ENCODE measurements around the gene ZNF135.

The ZNF135 gene
- total RNA-seq: 0.52 to 1.7 (median 0.52) reads per million in 3 donors

- peak within 1 kb of the TSS; percentile 18 for H3K27ac ChIP-seq (ENCODE audit: insufficient read depth, low read length, poor library complexity, severe bottlenecking)
Measured at GRCh38 chr19:58059003-58059670, at the start of gene ZNF135. ZNF135 (plus strand) TSS chr19:58059282; CDS start chr19:58060003, 721 bp downstream.

DNA sequence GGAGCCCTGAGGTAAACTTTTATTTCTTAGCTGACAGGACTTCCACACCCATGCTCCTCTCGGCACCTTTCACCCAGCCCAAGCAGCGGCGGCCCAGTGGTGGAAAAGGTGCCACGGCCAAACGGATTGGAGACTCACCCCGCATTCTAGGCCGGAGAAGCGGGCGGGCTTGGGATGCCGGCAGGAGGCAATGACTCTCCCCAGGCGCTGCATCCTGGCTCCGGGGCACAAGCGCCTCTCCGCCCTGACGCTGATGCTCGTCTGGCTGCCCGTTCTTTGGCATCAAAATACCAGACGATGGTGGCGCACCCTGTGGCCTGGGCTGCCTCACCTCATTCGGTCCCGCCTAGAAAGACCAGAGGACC, 49.8 kb upstream of the ZNF135 start:
- peaks cover 12% of the 10 kb centered on the region for H3K36me3 ChIP-seq (ENCODE audit: control insufficient read depth, insufficient read depth, low read length)
- no peaks in the 10 kb centered on the region for H3K4me1 ChIP-seq (ENCODE audit: control insufficient read depth, insufficient read depth, low read length, poor library complexity, severe bottlenecking)
- H3K27ac ChIP-seq (ENCODE audit: insufficient read depth, low read length, poor library complexity, severe bottlenecking): no peak overlapping the region
- DNase-seq: no peak
- peaks cover 53% of the 10 kb centered on the region for H3K9me3 ChIP-seq (ENCODE audit: control insufficient read depth, low read length)
- H3K4me3 ChIP-seq (ENCODE audit: insufficient read depth, low read depth, low read length, poor library complexity, severe bottlenecking): peak overlapping the region; percentile 35
- no peaks in the 10 kb centered on the region for H3K27me3 ChIP-seq (replicated peaks; ENCODE audit: control insufficient read depth, insufficient read depth, low read length, poor library complexity, severe bottlenecking)

More at GRCh38 chr19:58059003-58059670, at the start of gene ZNF135:
- H3K4me3 ChIP-seq (ENCODE audit: insufficient read depth, low read depth, low read length, poor library complexity, severe bottlenecking): peak within 1 kb of the TSS; percentile 44
- H3K27me3 ChIP-seq (replicated peaks; ENCODE audit: control insufficient read depth, insufficient read depth, low read length, poor library complexity, severe bottlenecking): no peaks in the 10 kb centered on the region
- peak in 1 of 3 donors; percentile 6 for DNase-seq
- peaks cover 12% of the 10 kb centered on the region for H3K9me3 ChIP-seq (ENCODE audit: control insufficient read depth, low read length)
- no peaks in the 10 kb centered on the region for H3K36me3 ChIP-seq (ENCODE audit: control insufficient read depth, insufficient read depth, low read length)
- H3K4me1 ChIP-seq (ENCODE audit: control insufficient read depth, insufficient read depth, low read length, poor library complexity, severe bottlenecking): no peaks in the 10 kb centered on the region

GRCh38 chr19:58009666-58010301, 49.3 kb upstream of the ZNF135 start:
- H3K27me3 ChIP-seq (replicated peaks; ENCODE audit: control insufficient read depth, insufficient read depth, low read length, poor library complexity, severe bottlenecking): no peaks in the 10 kb centered on the region
- peak in 2 of 3 donors; percentile 27 to 29 for DNase-seq
- peaks cover 11% of the 10 kb centered on the region for H3K36me3 ChIP-seq (ENCODE audit: control insufficient read depth, insufficient read depth, low read length)
- peak overlapping the region; percentile 11 for H3K27ac ChIP-seq (ENCODE audit: insufficient read depth, low read length, poor library complexity, severe bottlenecking)
- peaks cover 52% of the 10 kb centered on the region for H3K9me3 ChIP-seq (ENCODE audit: control insufficient read depth, low read length)
- no peaks in the 10 kb centered on the region for H3K4me1 ChIP-seq (ENCODE audit: control insufficient read depth, insufficient read depth, low read length, poor library complexity, severe bottlenecking)
- H3K4me3 ChIP-seq (ENCODE audit: insufficient read depth, low read depth, low read length, poor library complexity, severe bottlenecking): peak overlapping the region; percentile 35

GRCh38 chr19:58010507-58010906, 48.6 kb upstream of the ZNF135 start:
- no peak for DNase-seq
- no peaks in the 10 kb centered on the region for H3K27me3 ChIP-seq (replicated peaks; ENCODE audit: control insufficient read depth, insufficient read depth, low read length, poor library complexity, severe bottlenecking)
- peaks cover 7% of the 10 kb centered on the region for H3K36me3 ChIP-seq (ENCODE audit: control insufficient read depth, insufficient read depth, low read length)
- H3K27ac ChIP-seq (ENCODE audit: insufficient read depth, low read length, poor library complexity, severe bottlenecking): no peak overlapping the region
- H3K4me1 ChIP-seq (ENCODE audit: control insufficient read depth, insufficient read depth, low read length, poor library complexity, severe bottlenecking): no peaks in the 10 kb centered on the region
- H3K4me3 ChIP-seq (ENCODE audit: insufficient read depth, low read depth, low read length, poor library complexity, severe bottlenecking): no peak overlapping the region
- peaks cover 46% of the 10 kb centered on the region for H3K9me3 ChIP-seq (ENCODE audit: control insufficient read depth, low read length)

GRCh38 chr19:58014141-58014540, 44.9 kb upstream of the ZNF135 start:
- H3K4me1 ChIP-seq (ENCODE audit: control insufficient read depth, insufficient read depth, low read length, poor library complexity, severe bottlenecking): no peaks in the 10 kb centered on the region
- no peak overlapping the region for H3K4me3 ChIP-seq (ENCODE audit: insufficient read depth, low read depth, low read length, poor library complexity, severe bottlenecking)
- peaks cover 13% of the 10 kb centered on the region for H3K9me3 ChIP-seq (ENCODE audit: control insufficient read depth, low read length)
- H3K27me3 ChIP-seq (replicated peaks; ENCODE audit: control insufficient read depth, insufficient read depth, low read length, poor library complexity, severe bottlenecking): no peaks in the 10 kb centered on the region
- no peaks in the 10 kb centered on the region for H3K36me3 ChIP-seq (ENCODE audit: control insufficient read depth, insufficient read depth, low read length)
- no peak overlapping the region for H3K27ac ChIP-seq (ENCODE audit: insufficient read depth, low read length, poor library complexity, severe bottlenecking)
- DNase-seq: no peak

DNA sequence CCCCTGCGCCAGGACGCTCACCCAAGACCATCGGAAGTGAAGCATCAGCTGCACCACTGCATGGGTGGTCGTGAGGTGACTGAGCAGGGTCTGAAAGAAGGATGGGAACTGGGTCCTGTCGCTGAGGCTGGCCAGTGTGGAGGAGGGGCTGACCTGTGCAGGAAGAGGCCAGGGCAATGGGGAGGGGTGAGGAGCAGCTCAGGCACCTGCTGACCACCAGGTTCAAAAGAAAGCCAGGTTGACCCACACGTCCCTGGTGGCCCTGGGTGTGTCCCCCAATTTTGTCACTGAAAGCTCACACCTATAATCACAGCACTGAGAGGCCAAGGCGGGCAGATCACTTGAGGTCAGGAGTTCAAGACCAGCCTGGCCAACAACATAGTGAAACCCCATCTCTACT, 39.0 kb upstream of the ZNF135 start:
- Histone ChIP-seq H3K27ac (ENCODE audit: insufficient read depth, low read length, poor library complexity, severe bottlenecking) (no peak overlapping the region), H3K27me3 (replicated peaks; ENCODE audit: control insufficient read depth, insufficient read depth, low read length, poor library complexity, severe bottlenecking) (no peaks in the 10 kb centered on the region), H3K9me3 (ENCODE audit: control insufficient read depth, low read length) (no peaks in the 10 kb centered on the region), H3K4me3 (ENCODE audit: insufficient read depth, low read depth, low read length, poor library complexity, severe bottlenecking) (no peak overlapping the region), H3K36me3 (ENCODE audit: control insufficient read depth, insufficient read depth, low read length) (no peaks in the 10 kb centered on the region), H3K4me1 (ENCODE audit: control insufficient read depth, insufficient read depth, low read length, poor library complexity, severe bottlenecking) (no peaks in the 10 kb centered on the region)
- DNase-seq: no peak

DNA sequence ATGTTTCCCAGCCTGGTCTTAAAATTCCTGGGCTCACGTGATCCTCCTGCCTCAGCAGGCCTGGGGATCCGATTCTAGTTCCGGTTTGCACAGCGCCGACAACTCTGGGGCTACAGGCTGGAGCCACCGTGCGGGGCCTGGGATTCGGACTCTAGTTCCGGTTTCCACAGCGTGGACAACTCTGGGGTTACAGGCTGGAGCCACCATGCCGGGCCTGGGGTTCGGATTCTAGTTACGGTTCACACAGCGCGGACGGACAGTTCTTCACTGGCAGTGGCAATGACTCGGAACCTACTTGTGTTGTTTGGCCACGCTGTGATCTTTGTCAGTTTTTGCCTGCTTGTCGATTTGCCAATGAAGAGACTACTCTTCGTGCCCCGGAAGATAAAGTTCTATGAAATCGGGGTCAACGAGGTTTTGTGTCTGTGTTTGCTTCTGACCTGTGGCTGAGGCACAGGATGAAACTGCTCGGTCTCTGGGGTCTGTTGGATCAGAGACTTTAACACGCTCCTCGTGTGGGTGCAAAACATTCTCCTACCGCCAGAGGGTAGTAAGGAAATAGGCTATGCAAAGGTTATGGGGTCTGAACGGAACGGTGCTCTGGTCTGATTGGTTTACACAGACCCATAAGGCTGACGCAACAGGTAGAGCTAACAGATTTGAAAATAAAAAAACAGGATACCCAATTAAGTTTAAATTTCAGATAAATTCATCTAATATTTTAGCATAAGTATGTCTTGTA, 37.4 kb upstream of the ZNF135 start:
- Histone ChIP-seq H3K36me3 (ENCODE audit: control insufficient read depth, insufficient read depth, low read length) (no peaks in the 10 kb centered on the region), H3K27me3 (replicated peaks; ENCODE audit: control insufficient read depth, insufficient read depth, low read length, poor library complexity, severe bottlenecking) (no peaks in the 10 kb centered on the region), H3K9me3 (ENCODE audit: control insufficient read depth, low read length) (no peaks in the 10 kb centered on the region), H3K4me3 (ENCODE audit: insufficient read depth, low read depth, low read length, poor library complexity, severe bottlenecking) (no peak overlapping the region), H3K4me1 (ENCODE audit: control insufficient read depth, insufficient read depth, low read length, poor library complexity, severe bottlenecking) (no peaks in the 10 kb centered on the region), H3K27ac (ENCODE audit: insufficient read depth, low read length, poor library complexity, severe bottlenecking) (no peak overlapping the region)
- DNase-seq: peak in 1 of 3 donors; percentile 15

DNA sequence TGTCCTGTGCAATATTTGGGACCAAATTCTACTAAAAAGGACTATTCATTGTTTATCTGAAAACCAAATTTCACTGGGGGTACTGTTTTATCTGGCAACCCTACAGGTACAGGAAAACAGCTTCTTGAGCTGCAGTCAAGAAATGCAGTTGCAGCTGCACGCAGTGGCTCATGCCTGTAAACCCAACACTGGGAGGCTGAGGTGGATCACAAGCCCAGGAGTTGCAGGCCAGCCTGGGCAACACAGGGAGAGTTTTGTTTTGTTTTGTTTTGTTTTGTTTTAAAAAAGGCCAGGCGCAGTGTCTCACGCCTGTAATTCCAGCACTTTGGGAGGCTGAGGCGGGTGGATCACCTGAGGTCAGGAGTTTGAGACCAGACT, 36.8 kb upstream of the ZNF135 start:
- no peaks in the 10 kb centered on the region for H3K27me3 ChIP-seq (replicated peaks; ENCODE audit: control insufficient read depth, insufficient read depth, low read length, poor library complexity, severe bottlenecking)
- no peaks in the 10 kb centered on the region for H3K4me1 ChIP-seq (ENCODE audit: control insufficient read depth, insufficient read depth, low read length, poor library complexity, severe bottlenecking)
- no peak overlapping the region for H3K27ac ChIP-seq (ENCODE audit: insufficient read depth, low read length, poor library complexity, severe bottlenecking)
- DNase-seq: no peak
- no peak overlapping the region for H3K4me3 ChIP-seq (ENCODE audit: insufficient read depth, low read depth, low read length, poor library complexity, severe bottlenecking)
- no peaks in the 10 kb centered on the region for H3K9me3 ChIP-seq (ENCODE audit: control insufficient read depth, low read length)
- no peaks in the 10 kb centered on the region for H3K36me3 ChIP-seq (ENCODE audit: control insufficient read depth, insufficient read depth, low read length)

- no peaks in the 10 kb centered on the region for H3K4me1 ChIP-seq (ENCODE audit: control insufficient read depth, insufficient read depth, low read length, poor library complexity, severe bottlenecking)
- no peak overlapping the region for H3K4me3 ChIP-seq (ENCODE audit: insufficient read depth, low read depth, low read length, poor library complexity, severe bottlenecking)
- H3K27me3 ChIP-seq (replicated peaks; ENCODE audit: control insufficient read depth, insufficient read depth, low read length, poor library complexity, severe bottlenecking): no peaks in the 10 kb centered on the region
- H3K27ac ChIP-seq (ENCODE audit: insufficient read depth, low read length, poor library complexity, severe bottlenecking): no peak overlapping the region
- no peaks in the 10 kb centered on the region for H3K36me3 ChIP-seq (ENCODE audit: control insufficient read depth, insufficient read depth, low read length)
- DNase-seq: no peak
- no peaks in the 10 kb centered on the region for H3K9me3 ChIP-seq (ENCODE audit: control insufficient read depth, low read length)
Measured at GRCh38 chr19:58024661-58025060, 34.4 kb upstream of the ZNF135 start.

All from effector memory CD4-positive, alpha-beta T cell (primary cell).